ENCODE results near the gene CBFA2T3.
"Not testable (repeated sequence)": the region's sequence is repeated elsewhere in the genome, so short reads cannot be mapped to it uniquely, and the experiment has no call there.

Gene CBFA2T3

DNA sequence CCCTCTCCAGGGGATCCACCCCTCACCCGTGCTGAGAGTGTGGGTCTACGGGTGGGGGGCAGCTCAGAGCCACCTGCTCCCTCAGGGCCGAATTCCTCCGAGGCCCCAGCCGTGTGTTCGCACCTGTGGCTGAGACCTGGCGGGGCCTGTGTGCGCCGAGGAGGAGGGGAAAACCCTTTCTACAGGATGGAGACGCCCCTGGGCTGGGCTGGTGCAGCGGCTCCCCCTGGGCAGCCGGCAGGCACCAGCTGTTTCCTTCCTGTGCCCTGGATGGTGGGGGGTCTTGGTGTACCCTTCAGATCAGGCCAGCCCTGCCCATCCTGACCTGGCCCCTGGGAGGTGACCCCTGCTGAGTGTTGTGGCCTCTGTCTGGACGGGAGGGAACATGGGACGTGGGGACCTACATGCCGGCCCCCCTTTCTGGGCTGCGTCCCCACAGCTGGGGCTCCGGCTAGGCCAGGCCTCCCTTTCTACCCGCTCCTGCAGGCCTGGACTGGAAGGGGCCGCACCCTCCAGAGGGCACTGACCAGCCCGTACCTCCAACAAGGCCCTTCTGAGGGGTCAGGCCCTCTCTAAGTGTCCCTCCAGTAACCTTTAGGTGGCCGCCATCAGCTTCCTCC is 82.2 kb downstream of the CBFA2T3 start:
- H3K9ac ChIP-seq = no peak overlapping the region
- no peaks in the 10 kb centered on the region for H3K4me1 ChIP-seq
- no peak overlapping the region for H2AFZ ChIP-seq
- H3K4me3 ChIP-seq (ENCODE audit: low read depth, low read length) = no peak overlapping the region
- H3K9me3 ChIP-seq (ENCODE audit: control insufficient read depth, low read length) = no peaks in the 10 kb centered on the region
- H3K4me2 ChIP-seq (ENCODE audit: low read length) = no peak overlapping the region
- no peaks in the 10 kb centered on the region for H3K79me2 ChIP-seq
- TF ChIP-seq, protein P1, sequence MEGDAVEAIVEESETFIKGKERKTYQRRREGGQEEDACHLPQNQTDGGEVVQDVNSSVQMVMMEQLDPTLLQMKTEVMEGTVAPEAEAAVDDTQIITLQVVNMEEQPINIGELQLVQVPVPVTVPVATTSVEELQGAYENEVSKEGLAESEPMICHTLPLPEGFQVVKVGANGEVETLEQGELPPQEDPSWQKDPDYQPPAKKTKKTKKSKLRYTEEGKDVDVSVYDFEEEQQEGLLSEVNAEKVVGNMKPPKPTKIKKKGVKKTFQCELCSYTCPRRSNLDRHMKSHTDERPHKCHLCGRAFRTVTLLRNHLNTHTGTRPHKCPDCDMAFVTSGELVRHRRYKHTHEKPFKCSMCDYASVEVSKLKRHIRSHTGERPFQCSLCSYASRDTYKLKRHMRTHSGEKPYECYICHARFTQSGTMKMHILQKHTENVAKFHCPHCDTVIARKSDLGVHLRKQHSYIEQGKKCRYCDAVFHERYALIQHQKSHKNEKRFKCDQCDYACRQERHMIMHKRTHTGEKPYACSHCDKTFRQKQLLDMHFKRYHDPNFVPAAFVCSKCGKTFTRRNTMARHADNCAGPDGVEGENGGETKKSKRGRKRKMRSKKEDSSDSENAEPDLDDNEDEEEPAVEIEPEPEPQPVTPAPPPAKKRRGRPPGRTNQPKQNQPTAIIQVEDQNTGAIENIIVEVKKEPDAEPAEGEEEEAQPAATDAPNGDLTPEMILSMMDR (IDR thresholded peaks at IDR 0.05) = no peak
- H3K36me3 ChIP-seq (ENCODE audit: control insufficient read depth, insufficient read depth, low read length) = no peaks in the 10 kb centered on the region
- H3K27ac ChIP-seq = no peak overlapping the region
- H3K27me3 ChIP-seq (ENCODE audit: control insufficient read depth, insufficient read depth, low read length) = no peaks in the 10 kb centered on the region

DNA sequence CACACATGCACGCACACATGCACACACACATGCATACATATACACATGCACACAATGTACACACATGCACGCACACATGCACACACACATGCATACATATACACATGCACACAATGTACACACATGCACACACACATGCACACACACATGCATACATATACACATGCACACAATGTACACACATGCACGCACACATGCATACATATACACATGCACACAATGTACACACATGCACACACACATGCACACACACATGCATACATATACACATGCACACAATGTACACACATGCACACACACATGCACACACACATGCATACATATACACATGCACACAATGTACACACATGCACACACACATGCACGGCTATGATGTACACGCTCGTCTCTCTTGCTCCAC is 82.7 kb downstream of the CBFA2T3 start:
- not testable (repeated sequence) for H3K36me3 ChIP-seq (ENCODE audit: control insufficient read depth, insufficient read depth, low read length); H3K4me1 ChIP-seq; H3K9ac ChIP-seq; H3K79me2 ChIP-seq; H3K9me3 ChIP-seq (ENCODE audit: control insufficient read depth, low read length); H3K27me3 ChIP-seq (ENCODE audit: control insufficient read depth, insufficient read depth, low read length); H2AFZ ChIP-seq; H3K4me3 ChIP-seq (ENCODE audit: low read depth, low read length); H3K4me2 ChIP-seq (ENCODE audit: low read length); H3K27ac ChIP-seq

DNA sequence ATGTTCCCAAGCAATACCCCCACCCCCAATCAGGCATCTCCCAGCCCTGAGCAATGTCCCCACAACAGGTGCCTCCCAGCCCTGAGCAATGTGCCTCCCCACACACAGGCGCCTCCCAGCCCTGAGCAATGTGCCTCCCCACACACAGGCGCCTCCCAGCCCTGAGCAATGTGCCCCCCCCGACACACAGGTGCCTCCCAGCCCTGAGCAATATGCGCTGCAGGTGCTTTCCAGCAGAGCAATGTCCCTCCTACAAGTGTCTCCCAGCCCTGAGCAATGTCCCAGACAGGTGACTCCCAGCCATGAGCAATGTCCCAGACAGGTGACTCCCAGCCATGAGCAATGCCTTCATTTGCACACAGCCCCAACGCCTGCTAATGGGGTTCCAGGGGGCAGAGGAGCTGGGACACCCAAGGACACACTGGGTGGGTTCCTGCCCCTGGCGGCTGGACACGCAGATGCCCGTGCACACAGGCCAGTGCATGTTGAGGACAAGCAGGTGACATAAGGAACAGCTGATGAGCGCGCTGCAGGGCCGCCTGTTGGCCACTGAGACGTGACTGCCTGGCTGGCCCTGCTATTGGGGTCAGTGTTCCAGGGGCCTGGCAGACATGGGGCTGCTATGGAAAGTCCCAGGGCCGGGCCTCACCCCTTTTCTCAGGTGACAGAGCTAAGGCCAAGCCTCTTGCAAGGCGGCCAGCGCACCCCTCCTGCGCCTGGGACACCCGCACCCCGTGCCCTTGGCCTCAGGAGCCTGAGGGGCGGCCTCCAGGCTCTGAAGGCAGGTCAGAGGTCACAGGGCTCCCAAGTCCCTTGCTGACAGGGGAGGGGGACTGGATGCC is 83.7 kb downstream of the CBFA2T3 start:
- TF ChIP-seq, protein P1 (IDR thresholded peaks at IDR 0.05) = no peak
- no peak overlapping the region for H2AFZ ChIP-seq
- no peaks in the 10 kb centered on the region for H3K9me3 ChIP-seq (ENCODE audit: control insufficient read depth, low read length)
- H3K27me3 ChIP-seq (ENCODE audit: control insufficient read depth, insufficient read depth, low read length) = no peaks in the 10 kb centered on the region
- H3K79me2 ChIP-seq = no peaks in the 10 kb centered on the region
- H3K4me2 ChIP-seq (ENCODE audit: low read length) = no peak overlapping the region
- no peak overlapping the region for H3K4me3 ChIP-seq (ENCODE audit: low read depth, low read length)
- H3K36me3 ChIP-seq (ENCODE audit: control insufficient read depth, insufficient read depth, low read length) = no peaks in the 10 kb centered on the region
- H3K4me1 ChIP-seq = no peaks in the 10 kb centered on the region
- no peak overlapping the region for H3K9ac ChIP-seq
- H3K27ac ChIP-seq = no peak overlapping the region

DNA sequence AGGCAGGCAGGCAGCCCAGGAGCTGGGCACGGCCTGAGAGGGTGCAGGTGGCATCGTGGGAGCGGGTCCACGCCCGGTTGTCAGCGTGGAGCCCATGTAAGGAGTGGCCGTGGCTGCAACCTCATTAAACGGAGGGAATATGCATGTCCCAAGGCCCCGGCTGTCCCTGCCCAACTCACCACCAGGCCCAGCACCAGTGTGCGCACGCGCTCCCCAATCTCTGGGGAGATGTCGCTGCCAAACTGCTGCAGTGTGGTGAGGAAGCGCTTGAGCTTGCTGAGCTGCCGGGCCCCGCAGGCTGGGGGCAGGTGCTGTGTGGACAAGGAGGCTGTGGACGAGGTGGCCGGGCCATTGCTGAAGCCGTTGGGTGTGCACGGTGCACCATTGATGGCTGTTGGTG is 84.9 kb downstream of the CBFA2T3 start:
- no peak overlapping the region for H3K9ac ChIP-seq
- H3K27me3 ChIP-seq (ENCODE audit: control insufficient read depth, insufficient read depth, low read length) = no peaks in the 10 kb centered on the region
- H2AFZ ChIP-seq = no peak overlapping the region
- TF ChIP-seq, protein P1 (IDR thresholded peaks at IDR 0.05) = no peak
- H3K9me3 ChIP-seq (ENCODE audit: control insufficient read depth, low read length) = no peaks in the 10 kb centered on the region
- H3K79me2 ChIP-seq = no peaks in the 10 kb centered on the region
- no peak overlapping the region for H3K27ac ChIP-seq
- H3K4me3 ChIP-seq (ENCODE audit: low read depth, low read length) = no peak overlapping the region
- H3K4me2 ChIP-seq (ENCODE audit: low read length) = no peak overlapping the region
- no peaks in the 10 kb centered on the region for H3K4me1 ChIP-seq
- no peaks in the 10 kb centered on the region for H3K36me3 ChIP-seq (ENCODE audit: control insufficient read depth, insufficient read depth, low read length)

DNA sequence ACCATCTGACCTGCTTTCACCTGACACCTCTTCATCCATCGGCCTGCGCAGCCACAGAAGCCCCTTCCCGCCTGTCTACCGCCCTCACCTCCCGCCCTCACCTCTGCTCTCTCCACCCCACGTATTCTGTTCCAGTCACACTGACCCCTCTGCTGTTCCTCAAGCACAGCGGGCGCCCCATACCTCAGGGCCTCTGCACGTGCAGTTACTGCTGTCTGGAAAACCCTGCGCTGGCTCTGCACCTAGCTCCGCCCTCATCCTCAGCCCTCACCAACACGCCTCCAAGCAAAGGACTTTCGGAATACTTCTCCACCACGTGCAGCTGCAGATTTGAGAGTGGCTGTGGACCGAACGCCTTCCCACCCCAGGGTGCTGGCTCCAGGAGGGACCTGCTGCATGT is 85.9 kb downstream of the CBFA2T3 start:
- no peak overlapping the region for H3K27ac ChIP-seq
- H2AFZ ChIP-seq = no peak overlapping the region
- H3K4me3 ChIP-seq (ENCODE audit: low read depth, low read length) = no peak overlapping the region
- no peaks in the 10 kb centered on the region for H3K4me1 ChIP-seq
- H3K36me3 ChIP-seq (ENCODE audit: control insufficient read depth, insufficient read depth, low read length) = no peaks in the 10 kb centered on the region
- H3K9me3 ChIP-seq (ENCODE audit: control insufficient read depth, low read length) = no peaks in the 10 kb centered on the region
- H3K9ac ChIP-seq = no peak overlapping the region
- no peaks in the 10 kb centered on the region for H3K27me3 ChIP-seq (ENCODE audit: control insufficient read depth, insufficient read depth, low read length)
- no peak overlapping the region for H3K4me2 ChIP-seq (ENCODE audit: low read length)
- no peaks in the 10 kb centered on the region for H3K79me2 ChIP-seq
- TF ChIP-seq, protein P1 (IDR thresholded peaks at IDR 0.05) = no peak

DNA sequence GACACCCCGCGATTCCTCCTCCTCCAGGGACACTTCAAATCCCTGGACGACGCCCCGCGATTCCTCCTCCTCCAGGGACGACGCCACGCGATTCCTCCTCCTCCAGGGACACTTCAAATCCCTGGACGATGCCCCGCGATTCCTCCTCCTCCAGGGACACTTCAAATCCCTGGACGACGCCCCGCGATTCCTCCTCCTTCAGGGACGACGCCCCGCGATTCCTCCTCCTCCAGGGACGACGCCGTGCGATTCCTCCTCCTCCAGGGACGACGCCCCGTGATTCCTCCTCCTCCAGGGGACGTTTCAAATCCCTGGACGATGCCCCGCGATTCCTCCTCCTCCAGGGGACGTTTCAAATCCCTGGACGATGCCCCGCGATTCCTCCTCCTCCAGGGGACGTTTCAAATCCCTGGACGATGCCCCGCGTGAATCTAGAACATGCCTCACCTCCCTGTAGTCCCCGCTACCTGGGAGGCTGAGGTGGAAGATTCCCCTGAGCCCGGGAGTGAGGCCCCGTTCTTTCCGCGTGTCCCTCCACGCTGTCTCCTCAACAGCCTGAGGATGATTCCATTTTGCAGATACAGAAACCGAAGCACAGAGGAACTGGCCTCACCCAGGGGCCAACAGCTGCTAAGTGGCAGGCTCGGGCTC is 87.2 kb downstream of the CBFA2T3 start:
- H2AFZ ChIP-seq; H3K27ac ChIP-seq; H3K4me2 ChIP-seq (ENCODE audit: low read length); H3K9ac ChIP-seq; H3K4me3 ChIP-seq (ENCODE audit: low read depth, low read length); H3K27me3 ChIP-seq (ENCODE audit: control insufficient read depth, insufficient read depth, low read length); H3K79me2 ChIP-seq; H3K4me1 ChIP-seq; H3K9me3 ChIP-seq (ENCODE audit: control insufficient read depth, low read length); H3K36me3 ChIP-seq (ENCODE audit: control insufficient read depth, insufficient read depth, low read length): not testable (repeated sequence)

Measured in parathyroid adenoma (tissue), 2 donors.